Measurements from ENCODE around the gene PRKCH.

DNA sequence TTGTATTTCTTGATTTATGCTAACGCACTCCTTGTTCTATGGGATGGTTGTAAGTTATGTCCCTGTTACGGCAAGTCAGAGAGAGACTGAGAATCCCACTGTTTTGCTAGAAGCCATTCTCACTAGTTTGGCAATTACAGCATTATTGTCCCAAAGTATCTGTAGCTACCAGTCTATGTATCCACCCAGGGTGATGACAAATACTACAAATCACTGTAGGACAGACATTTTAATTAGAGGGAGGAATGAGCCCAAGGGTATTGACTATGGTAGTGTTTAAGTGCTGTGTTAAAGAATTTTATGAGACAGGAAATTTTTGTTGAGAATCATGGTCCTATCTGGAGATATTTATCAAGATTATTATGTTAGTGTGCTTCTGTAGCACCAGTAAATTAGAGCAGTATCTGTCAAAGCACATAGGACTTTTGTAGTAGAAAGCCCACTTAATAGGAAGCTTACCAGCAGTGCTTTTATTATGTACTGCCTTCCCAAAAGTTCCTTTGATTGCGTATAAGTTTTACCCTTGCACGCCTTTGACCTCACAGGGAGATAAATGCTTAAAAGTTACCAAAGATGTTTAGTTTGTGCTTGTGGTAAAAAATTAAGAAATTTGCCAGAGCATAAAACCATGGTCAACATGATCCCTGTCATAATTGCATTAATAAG, 10.7 kb downstream of the PRKCH start:
- TF ChIP-seq, protein P1, sequence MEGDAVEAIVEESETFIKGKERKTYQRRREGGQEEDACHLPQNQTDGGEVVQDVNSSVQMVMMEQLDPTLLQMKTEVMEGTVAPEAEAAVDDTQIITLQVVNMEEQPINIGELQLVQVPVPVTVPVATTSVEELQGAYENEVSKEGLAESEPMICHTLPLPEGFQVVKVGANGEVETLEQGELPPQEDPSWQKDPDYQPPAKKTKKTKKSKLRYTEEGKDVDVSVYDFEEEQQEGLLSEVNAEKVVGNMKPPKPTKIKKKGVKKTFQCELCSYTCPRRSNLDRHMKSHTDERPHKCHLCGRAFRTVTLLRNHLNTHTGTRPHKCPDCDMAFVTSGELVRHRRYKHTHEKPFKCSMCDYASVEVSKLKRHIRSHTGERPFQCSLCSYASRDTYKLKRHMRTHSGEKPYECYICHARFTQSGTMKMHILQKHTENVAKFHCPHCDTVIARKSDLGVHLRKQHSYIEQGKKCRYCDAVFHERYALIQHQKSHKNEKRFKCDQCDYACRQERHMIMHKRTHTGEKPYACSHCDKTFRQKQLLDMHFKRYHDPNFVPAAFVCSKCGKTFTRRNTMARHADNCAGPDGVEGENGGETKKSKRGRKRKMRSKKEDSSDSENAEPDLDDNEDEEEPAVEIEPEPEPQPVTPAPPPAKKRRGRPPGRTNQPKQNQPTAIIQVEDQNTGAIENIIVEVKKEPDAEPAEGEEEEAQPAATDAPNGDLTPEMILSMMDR (IDR thresholded peaks at IDR 0.05; ENCODE audit: borderline replicate concordance, extremely low read depth, low read length, poor library complexity, severe bottlenecking): no peak
- no peak for TF ChIP-seq EZH2 (IDR thresholded peaks at IDR 0.05; ENCODE audit: borderline replicate concordance, low read depth, low read length, severe bottlenecking)
